DOHH2 (cell line): ENCODE measurements around the gene TREH.

Source experiments
- H3F3A ChIP-seq: fragments of 200-600 bp; sonication (generic), shearing (Covaris generic); 2 replicates; pipeline ENCODE4 v1.6.0; 2016; ENCODE audit warnings: antibody characterized with exemption, mild to moderate bottlenecking; ENCODE audit not compliant: control insufficient read depth, insufficient read depth
- H3K27ac ChIP-seq: fragments of 200-600 bp; sonication (generic); 2 replicates; pipeline ENCODE4 v1.5.1; 2014; ENCODE audit warnings: low read depth, mild to moderate bottlenecking, low read length, moderate library complexity
- H3K27me3 ChIP-seq: fragments of 200-600 bp; sonication (generic); 2 replicates; pipeline ENCODE4 v1.6.1; 2014; ENCODE audit warnings: mild to moderate bottlenecking, low read length, mixed read lengths; ENCODE audit not compliant: control insufficient read depth
- H3K36me3 ChIP-seq: fragments of 200-600 bp; sonication (generic); 2 replicates; pipeline ENCODE4 v1.6.1; 2014; ENCODE audit warnings: mild to moderate bottlenecking, low read length, moderate library complexity, mixed read lengths; ENCODE audit not compliant: control insufficient read depth
- H3K4me1 ChIP-seq: fragments of 200-600 bp; sonication (generic); 2 replicates; pipeline ENCODE4 v1.6.1; 2014; ENCODE audit warnings: mild to moderate bottlenecking, low read length, mixed read lengths; ENCODE audit not compliant: control insufficient read depth
- H3K4me2 ChIP-seq: fragments of 200-600 bp; sonication (generic); 2 replicates; pipeline ENCODE4 v1.6.0; 2014; ENCODE audit warnings: mild to moderate bottlenecking, low read length, moderate library complexity
- H3K4me3 ChIP-seq: fragments of 200-600 bp; sonication (generic); 2 replicates; pipeline ENCODE4 v1.5.1; 2014; ENCODE audit warnings: mild to moderate bottlenecking, low read length, mixed read lengths
- H3K79me2 ChIP-seq: fragments of 200-600 bp; sonication (generic); 2 replicates; pipeline ENCODE4 v1.6.1; 2014; ENCODE audit warnings: mild to moderate bottlenecking, low read length, mixed read lengths; ENCODE audit not compliant: control insufficient read depth
- H3K9me2 ChIP-seq: fragments of 200-600 bp; sonication (generic); replicated peaks from 2 replicates; pipeline ENCODE4 v1.6.1; 2014; ENCODE audit warnings: mild to moderate bottlenecking, low read length, mixed read lengths; ENCODE audit not compliant: control insufficient read depth
- H3K9me3 ChIP-seq: fragments of 200-600 bp; sonication (generic); 2 replicates; pipeline ENCODE4 v1.6.1; 2014; ENCODE audit warnings: antibody characterized with exemption, low read length, mixed read lengths; ENCODE audit not compliant: control insufficient read depth, insufficient read depth
- H4K20me1 ChIP-seq: fragments of 200-600 bp; sonication (generic); 2 replicates; pipeline ENCODE4 v1.6.0; 2014; ENCODE audit warnings: low read depth, mild to moderate bottlenecking, antibody characterized with exemption, low read length, moderate library complexity; ENCODE audit not compliant: control insufficient read depth, insufficient read depth
- EZH2phosphoT487 ChIP-seq: fragments of 200-600 bp; sonication (generic); IDR thresholded peaks from 2 replicates; pipeline ENCODE4 v1.6.1; 2017; ENCODE audit warnings: borderline replicate concordance, mild to moderate bottlenecking, antibody characterized with exemption, low read length, moderate library complexity, mixed read lengths
- TF ChIP-seq, protein P1 (sequence below): fragments of 200-600 bp; sonication (generic); IDR thresholded peaks from one replicate; pipeline ENCODE4 v1.5.1; 2014; ENCODE audit warnings: antibody characterized with exemption, mild to moderate bottlenecking, low read depth, low read length; ENCODE audit not compliant: poor library complexity, severe bottlenecking

Gene TREH

GRCh38 chr11:118609380-118610224 is 69.8 kb downstream of the TREH start:
- Histone ChIP-seq H3K9me2 (no peaks in the 10 kb centered on the region), H3K4me2 (peak overlapping the region; percentile 84), H3K9me3 (no peaks in the 10 kb centered on the region), H3F3A (peaks cover 7% of the 10 kb centered on the region; the same call in 1 of the 2 replicates), H3K27ac (no peak overlapping the region), H3K79me2 (no peaks in the 10 kb centered on the region), H3K4me1 (peaks cover 38% of the 10 kb centered on the region), H3K27me3 (peaks cover 61% of the 10 kb centered on the region), H3K36me3 (no peaks in the 10 kb centered on the region), H4K20me1 (no peaks in the 10 kb centered on the region), H3K4me3 (peak overlapping the region; percentile 67)
- TF ChIP-seq, protein P1, sequence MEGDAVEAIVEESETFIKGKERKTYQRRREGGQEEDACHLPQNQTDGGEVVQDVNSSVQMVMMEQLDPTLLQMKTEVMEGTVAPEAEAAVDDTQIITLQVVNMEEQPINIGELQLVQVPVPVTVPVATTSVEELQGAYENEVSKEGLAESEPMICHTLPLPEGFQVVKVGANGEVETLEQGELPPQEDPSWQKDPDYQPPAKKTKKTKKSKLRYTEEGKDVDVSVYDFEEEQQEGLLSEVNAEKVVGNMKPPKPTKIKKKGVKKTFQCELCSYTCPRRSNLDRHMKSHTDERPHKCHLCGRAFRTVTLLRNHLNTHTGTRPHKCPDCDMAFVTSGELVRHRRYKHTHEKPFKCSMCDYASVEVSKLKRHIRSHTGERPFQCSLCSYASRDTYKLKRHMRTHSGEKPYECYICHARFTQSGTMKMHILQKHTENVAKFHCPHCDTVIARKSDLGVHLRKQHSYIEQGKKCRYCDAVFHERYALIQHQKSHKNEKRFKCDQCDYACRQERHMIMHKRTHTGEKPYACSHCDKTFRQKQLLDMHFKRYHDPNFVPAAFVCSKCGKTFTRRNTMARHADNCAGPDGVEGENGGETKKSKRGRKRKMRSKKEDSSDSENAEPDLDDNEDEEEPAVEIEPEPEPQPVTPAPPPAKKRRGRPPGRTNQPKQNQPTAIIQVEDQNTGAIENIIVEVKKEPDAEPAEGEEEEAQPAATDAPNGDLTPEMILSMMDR = no peak
- TF ChIP-seq EZH2phosphoT487 = peak; percentile 80; the same call in 1 of the 2 replicates

- Histone ChIP-seq H3K9me3 (no peaks in the 10 kb centered on the region), H3K27me3 (peaks cover 57% of the 10 kb centered on the region), H3K4me3 (peak overlapping the region; percentile 67), H3K36me3 (no peaks in the 10 kb centered on the region), H3K27ac (no peak overlapping the region), H3F3A (peaks cover 12% of the 10 kb centered on the region), H3K9me2 (no peaks in the 10 kb centered on the region), H3K4me1 (peaks cover 38% of the 10 kb centered on the region), H3K79me2 (no peaks in the 10 kb centered on the region), H3K4me2 (peak overlapping the region; percentile 84), H4K20me1 (no peaks in the 10 kb centered on the region)
- TF ChIP-seq, protein P1 = no peak
Measured at GRCh38 chr11:118608360-118609227, 70.9 kb downstream of the TREH start.

DNA sequence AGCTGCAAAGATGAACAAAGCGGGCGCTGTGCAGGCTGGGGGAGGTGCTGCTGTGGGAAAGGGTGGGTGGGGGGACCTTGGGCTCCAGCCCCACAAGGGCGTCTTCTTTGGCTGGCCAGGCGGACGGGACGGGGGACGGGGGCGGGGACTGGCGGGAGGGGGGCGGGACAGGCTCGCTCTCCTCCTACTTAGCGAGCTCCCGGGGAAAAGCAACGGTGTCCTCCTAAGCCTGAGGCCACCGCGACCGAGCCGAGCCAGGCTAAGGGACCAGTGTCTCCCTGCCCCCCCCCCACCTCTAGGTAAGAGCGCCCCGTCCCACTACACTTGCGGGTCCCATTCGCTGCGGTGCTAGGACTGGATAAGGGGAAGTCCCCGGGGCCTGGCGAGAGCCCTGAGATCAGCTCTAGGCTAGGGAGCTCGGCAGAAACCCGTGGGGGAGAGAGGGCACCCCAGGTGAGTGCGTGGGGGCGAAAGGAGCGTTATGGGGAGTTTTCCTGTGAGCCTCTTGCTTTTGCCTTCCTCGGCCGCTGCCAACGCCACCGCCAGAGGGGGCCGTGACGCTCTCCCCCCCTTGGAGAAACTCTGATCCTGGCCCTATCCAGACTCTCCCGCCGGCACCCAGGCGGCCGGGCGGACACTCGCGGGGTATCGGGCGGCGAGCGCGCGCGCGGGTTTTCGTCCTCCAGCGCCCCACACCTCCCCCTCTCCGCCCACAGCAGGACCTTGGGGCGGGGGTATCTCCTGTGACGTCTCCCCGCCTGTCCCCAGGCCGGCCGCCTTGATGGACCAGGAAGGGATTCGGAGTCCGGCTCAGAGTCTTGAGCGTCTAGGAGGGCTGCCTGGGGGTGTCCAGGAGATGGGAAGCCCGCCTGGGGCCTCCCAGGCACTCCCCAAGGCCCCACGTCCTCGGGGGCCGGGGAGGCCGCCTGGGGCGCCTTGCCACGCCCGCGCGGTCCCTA is 71.8 kb downstream of the TREH start, which contains the start of gene PHLDB1:
Gene PHLDB1 (plus strand): TSS at position 215 of the 959 bp plus-strand sequence. CDS start 6,222 bp downstream, outside the sequence.
- H3K36me3 ChIP-seq = no peaks in the 10 kb centered on the region; the same call in 1 of the 2 replicates
- H3K79me2 ChIP-seq = no peaks in the 10 kb centered on the region
- peaks cover 38% of the 10 kb centered on the region for H3K4me1 ChIP-seq
- peaks cover 15% of the 10 kb centered on the region for H3F3A ChIP-seq
- no peaks in the 10 kb centered on the region for H4K20me1 ChIP-seq
- no peaks in the 10 kb centered on the region for H3K9me2 ChIP-seq
- peaks cover 50% of the 10 kb centered on the region for H3K27me3 ChIP-seq
- TF ChIP-seq, protein P1 = peak; percentile 64
- TF ChIP-seq EZH2phosphoT487 = no peak; the same call in 1 of the 2 replicates
- peak within 1 kb of the TSS; percentile 84 for H3K4me2 ChIP-seq
- H3K4me3 ChIP-seq = peak within 1 kb of the TSS; percentile 67
- no peaks in the 10 kb centered on the region for H3K9me3 ChIP-seq
- H3K27ac ChIP-seq = no peak within 1 kb of the TSS
